Astrocyte (in vitro differentiated cells and primary cell): ENCODE measurements around the gene STK39. TPM values are rescaled to one million over a fixed set of nuclear protein-coding genes. Genes with fewer than 3 reads are reported as not detected.

Source experiments
- DNase-seq: peaks from one replicate; pipeline ENCODE4 v3.0.0-alpha.2; 2010; ENCODE audit warnings: low read depth
- FAIRE-seq: peaks from 2 replicates; lab custom pipeline; 2011; peaks lifted over from hg19 to GRCh38; lab: Jason Lieb, UNC
- H2AFZ ChIP-seq: 2 replicates; pipeline ENCODE4 v1.6.0; 2012; ENCODE audit warnings: low read depth, low read length, inconsistent platforms
- H3K27ac ChIP-seq: 2 replicates; pipeline ENCODE4 v1.5.1; 2011; ENCODE audit warnings: low read depth, low read length, inconsistent platforms
- H3K27me3 ChIP-seq: 2 replicates; pipeline ENCODE4 v1.6.0; 2011; ENCODE audit warnings: low read length, inconsistent platforms; ENCODE audit not compliant: insufficient read depth
- H3K36me3 ChIP-seq: 2 replicates; pipeline ENCODE4 v1.5.1; 2011; ENCODE audit warnings: low read length, inconsistent platforms; ENCODE audit not compliant: insufficient read depth
- H3K4me1 ChIP-seq: 2 replicates; pipeline ENCODE4 v1.5.1; 2011; ENCODE audit warnings: low read length, inconsistent platforms; ENCODE audit not compliant: insufficient read depth
- H3K4me2 ChIP-seq: 2 replicates; pipeline ENCODE4 v1.6.0; 2012; ENCODE audit warnings: low read length, inconsistent platforms
- H3K4me3 ChIP-seq: 2 replicates; pipeline ENCODE4 v1.5.1; 2011; ENCODE audit warnings: low read depth, mild to moderate bottlenecking, low read length, inconsistent platforms; ENCODE audit not compliant: insufficient read depth
- H3K79me2 ChIP-seq: 2 replicates; pipeline ENCODE4 v1.6.0; 2012; ENCODE audit warnings: mild to moderate bottlenecking, low read length, inconsistent platforms; ENCODE audit not compliant: insufficient read depth
- H3K9ac ChIP-seq: 2 replicates; pipeline ENCODE4 v1.6.0; 2012; ENCODE audit warnings: mild to moderate bottlenecking, low read length, inconsistent platforms
- H3K9me3 ChIP-seq: 2 replicates; pipeline ENCODE4 v1.5.1; 2012; ENCODE audit warnings: low read depth, mild to moderate bottlenecking, low read length, inconsistent platforms; ENCODE audit not compliant: insufficient read depth
- H4K20me1 ChIP-seq: 2 replicates; pipeline ENCODE4 v1.6.0; 2012; ENCODE audit warnings: low read length, inconsistent platforms; ENCODE audit not compliant: insufficient read depth
- H3K27ac Mint-ChIP-seq: one replicate; pipeline ENCODE4 v1.8.0; 2021; ENCODE audit warnings: mild to moderate bottlenecking, mixed read lengths; ENCODE audit not compliant: unreplicated experiment
- H3K27me3 Mint-ChIP-seq: one replicate; pipeline ENCODE4 v1.8.0; 2021; ENCODE audit warnings: low read depth, mixed read lengths; ENCODE audit not compliant: unreplicated experiment
- H3K36me3 Mint-ChIP-seq: one replicate; pipeline ENCODE4 v1.8.0; 2021; ENCODE audit warnings: low read depth, mixed read lengths; ENCODE audit not compliant: unreplicated experiment
- H3K4me1 Mint-ChIP-seq: one replicate; pipeline ENCODE4 v1.8.0; 2021; ENCODE audit warnings: low read depth, mixed read lengths; ENCODE audit not compliant: unreplicated experiment
- H3K4me3 Mint-ChIP-seq: one replicate; pipeline ENCODE4 v1.8.0; 2021; ENCODE audit warnings: mild to moderate bottlenecking, moderate library complexity, mixed read lengths; ENCODE audit not compliant: unreplicated experiment
- H3K9me3 Mint-ChIP-seq: one replicate; pipeline ENCODE4 v1.8.0; 2021; ENCODE audit warnings: mild to moderate bottlenecking, mixed read lengths; ENCODE audit not compliant: unreplicated experiment
- EZH2 ChIP-seq: IDR thresholded peaks from 2 replicates; pipeline ENCODE4 v1.6.1; 2012; ENCODE audit warnings: mild to moderate bottlenecking, low read length, inconsistent platforms; ENCODE audit not compliant: insufficient read depth
- total RNA-seq: library from RNA; stranded (reverse); gene quantifications from 2 replicates; pipeline ENCODE4 v1.2.1, GENCODE V29; 2021
- TF ChIP-seq, protein P1 (sequence below): IDR thresholded peaks from 2 replicates; pipeline ENCODE4 v1.5.1; 2011; ENCODE audit warnings: low read depth, mild to moderate bottlenecking, inconsistent platforms, low read length, moderate library complexity; ENCODE audit not compliant: insufficient read depth

The STK39 gene
- total RNA-seq, 1 donor from 2014 or later, result 23.4 TPM

DNA sequence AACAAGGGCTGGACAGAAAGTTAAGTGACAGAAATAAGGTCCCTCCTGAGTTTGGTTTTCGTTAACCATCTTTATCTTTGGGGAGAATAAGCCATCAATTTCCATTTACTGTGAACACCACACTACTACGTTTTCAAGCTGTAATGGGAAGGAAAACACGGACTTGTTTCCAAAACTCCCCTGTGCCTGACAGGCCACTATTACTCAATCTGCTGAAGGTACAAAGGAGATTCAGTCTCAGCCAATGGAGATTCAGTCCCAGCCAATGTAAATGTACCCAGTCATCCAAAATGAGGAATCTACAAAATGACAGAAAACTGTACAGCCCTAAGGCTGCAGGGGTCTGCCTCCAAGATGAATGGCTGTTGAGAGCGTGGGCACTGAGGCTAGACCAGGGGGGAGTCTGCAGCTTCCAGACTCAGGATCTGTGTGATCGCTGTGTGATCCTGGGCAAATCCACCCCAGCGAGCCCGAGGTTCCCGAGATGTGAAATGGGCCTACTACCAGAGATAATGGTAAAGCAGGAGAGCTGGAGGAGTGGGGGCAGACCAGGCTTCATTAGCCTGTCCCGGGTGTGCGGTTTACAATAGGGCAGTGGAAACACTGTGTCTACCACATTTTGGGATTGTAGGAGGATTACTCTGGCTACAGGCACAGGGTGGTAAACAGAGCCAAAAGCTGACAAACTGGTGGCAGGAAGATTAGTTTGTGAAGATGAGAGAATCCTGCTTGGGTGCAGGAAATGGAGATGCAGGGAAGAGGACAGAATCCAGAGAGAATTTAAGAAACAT is 284.8 kb downstream of the STK39 start:
- no peak overlapping the region for H3K4me2 ChIP-seq
- H3K9me3 ChIP-seq, result no peaks in the 10 kb centered on the region
- no peak overlapping the region for H2AFZ ChIP-seq
- H3K27me3 ChIP-seq, result no peaks in the 10 kb centered on the region
- no peaks in the 10 kb centered on the region for H3K4me1 Mint-ChIP-seq
- H3K4me1 ChIP-seq, result no peaks in the 10 kb centered on the region
- H4K20me1 ChIP-seq, result no peaks in the 10 kb centered on the region
- no peak for DNase-seq
- H3K4me3 Mint-ChIP-seq, result no peak overlapping the region
- no peak for FAIRE-seq
- no peak overlapping the region for H3K27ac ChIP-seq
- no peaks in the 10 kb centered on the region for H3K9me3 Mint-ChIP-seq
- H3K9ac ChIP-seq, result no peak overlapping the region
- no peak overlapping the region for H3K27ac Mint-ChIP-seq
- no peaks in the 10 kb centered on the region for H3K36me3 Mint-ChIP-seq
- TF ChIP-seq EZH2, result no peak
- TF ChIP-seq, protein P1, sequence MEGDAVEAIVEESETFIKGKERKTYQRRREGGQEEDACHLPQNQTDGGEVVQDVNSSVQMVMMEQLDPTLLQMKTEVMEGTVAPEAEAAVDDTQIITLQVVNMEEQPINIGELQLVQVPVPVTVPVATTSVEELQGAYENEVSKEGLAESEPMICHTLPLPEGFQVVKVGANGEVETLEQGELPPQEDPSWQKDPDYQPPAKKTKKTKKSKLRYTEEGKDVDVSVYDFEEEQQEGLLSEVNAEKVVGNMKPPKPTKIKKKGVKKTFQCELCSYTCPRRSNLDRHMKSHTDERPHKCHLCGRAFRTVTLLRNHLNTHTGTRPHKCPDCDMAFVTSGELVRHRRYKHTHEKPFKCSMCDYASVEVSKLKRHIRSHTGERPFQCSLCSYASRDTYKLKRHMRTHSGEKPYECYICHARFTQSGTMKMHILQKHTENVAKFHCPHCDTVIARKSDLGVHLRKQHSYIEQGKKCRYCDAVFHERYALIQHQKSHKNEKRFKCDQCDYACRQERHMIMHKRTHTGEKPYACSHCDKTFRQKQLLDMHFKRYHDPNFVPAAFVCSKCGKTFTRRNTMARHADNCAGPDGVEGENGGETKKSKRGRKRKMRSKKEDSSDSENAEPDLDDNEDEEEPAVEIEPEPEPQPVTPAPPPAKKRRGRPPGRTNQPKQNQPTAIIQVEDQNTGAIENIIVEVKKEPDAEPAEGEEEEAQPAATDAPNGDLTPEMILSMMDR, result no peak
- H3K27me3 Mint-ChIP-seq, result no peaks in the 10 kb centered on the region
- no peak overlapping the region for H3K4me3 ChIP-seq
- no peaks in the 10 kb centered on the region for H3K36me3 ChIP-seq
- H3K79me2 ChIP-seq, result no peaks in the 10 kb centered on the region

DNA sequence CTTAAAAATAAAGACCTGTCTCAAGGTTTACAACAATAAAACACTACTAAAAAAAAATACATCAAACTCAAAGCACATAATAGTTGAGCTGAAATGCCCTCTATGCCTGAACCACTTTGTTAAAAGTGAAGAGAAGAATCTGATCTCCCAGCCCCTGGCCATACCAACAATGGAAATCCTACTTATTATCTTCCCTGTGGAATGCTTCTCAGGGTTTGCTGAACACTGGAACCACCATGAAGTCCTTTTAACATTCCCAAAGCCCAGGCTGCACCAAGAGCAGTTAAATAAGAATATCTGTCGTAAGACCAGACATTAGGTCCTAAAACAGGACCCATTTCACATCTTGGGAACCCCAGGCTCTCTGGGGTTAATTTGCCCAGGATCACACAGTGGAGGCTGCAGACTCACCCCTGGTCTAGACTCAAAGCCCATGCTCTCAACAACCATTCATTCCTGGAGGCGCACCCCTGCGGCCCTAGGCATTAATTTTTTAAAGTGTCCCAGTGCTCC is 285.8 kb downstream of the STK39 start:
- H3K36me3 ChIP-seq, result no peaks in the 10 kb centered on the region

More for the DNA sequence above, 285.8 kb downstream of the STK39 start:
- no peaks in the 10 kb centered on the region for H3K4me1 Mint-ChIP-seq
- H3K27ac Mint-ChIP-seq, result no peak overlapping the region
- no peak overlapping the region for H3K9ac ChIP-seq
- no peak overlapping the region for H3K27ac ChIP-seq
- no peak for TF ChIP-seq EZH2
- TF ChIP-seq, protein P1, result no peak
- no peak for DNase-seq
- H3K4me1 ChIP-seq, result no peaks in the 10 kb centered on the region
- H3K36me3 Mint-ChIP-seq, result no peaks in the 10 kb centered on the region
- FAIRE-seq, result no peak
- no peak overlapping the region for H3K4me3 ChIP-seq
- H3K27me3 ChIP-seq, result no peaks in the 10 kb centered on the region
- H3K9me3 ChIP-seq, result no peaks in the 10 kb centered on the region
- H3K9me3 Mint-ChIP-seq, result no peaks in the 10 kb centered on the region
- no peak overlapping the region for H2AFZ ChIP-seq
- H3K4me2 ChIP-seq, result no peak overlapping the region
- no peaks in the 10 kb centered on the region for H3K79me2 ChIP-seq
- H3K27me3 Mint-ChIP-seq, result no peaks in the 10 kb centered on the region
- H3K4me3 Mint-ChIP-seq, result no peak overlapping the region
- no peaks in the 10 kb centered on the region for H4K20me1 ChIP-seq
